Measurements from ENCODE around the gene BYSL. TPM values are rescaled to one million over a fixed set of nuclear protein-coding genes. Genes with fewer than 3 reads are reported as not detected.

BYSL gene
- polyA plus RNA-seq, 1 of the 3 experiments (the other 2 are of a cell fraction): 56.0 TPM

- TF ChIP-seq CHD2 (IDR thresholded peaks at IDR 0.05; ENCODE audit: low read length, partially characterized antibody) (peak; percentile 29), CTCF (IDR thresholded peaks at IDR 0.05) (no peak), MAX (IDR thresholded peaks at IDR 0.05; ENCODE audit: low read depth) (peak; percentile 92), GATA2 (CRISPR knock-in tag; IDR thresholded peaks at IDR 0.05) (no peak), MXI1 (IDR thresholded peaks at IDR 0.05; ENCODE audit: low read depth, low read length) (peak; percentile 92), USF2 (IDR thresholded peaks at IDR 0.05; ENCODE audit: borderline replicate concordance, low read depth, low read length) (0 out of 2 replicates have a peak, but pooled peaks have one; percentile 18), RAD21 (IDR thresholded peaks at IDR 0.05; ENCODE audit: low read length) (no peak), FOXM1 (IDR thresholded peaks at IDR 0.05; ENCODE audit: low read depth) (no peak), USF1 (IDR thresholded peaks at IDR 0.05; ENCODE audit: borderline replicate concordance, low read depth) (peak; percentile 63; the same call in 1 of the 2 replicates), NFIC (IDR thresholded peaks at IDR 0.05; ENCODE audit: borderline replicate concordance) (no peak), FOXJ3 (CRISPR knock-in tag; IDR thresholded peaks at IDR 0.05) (no peak), SMC3 (IDR thresholded peaks at IDR 0.05; ENCODE audit: low read depth, low read length) (no peak), SIN3A (IDR thresholded peaks at IDR 0.05; ENCODE audit: borderline replicate concordance, low read depth, low read length) (peak; percentile 58; the same call in 1 of the 2 replicates), JUND (IDR thresholded peaks at IDR 0.05) (no peak), ZBTB33 (IDR thresholded peaks at IDR 0.05; ENCODE audit: borderline replicate concordance, low read depth) (no peak), YY1 (IDR thresholded peaks at IDR 0.05; ENCODE audit: low read depth) (no peak)
These were observed 25.7 kb upstream of the BYSL start, which contains the start of gene USP49 (continued) for GRCh38 chr6:41895300-41896233.

Data from SK-N-SH (cell line).